ENCODE measurements around the gene SPDYA.

DNA sequence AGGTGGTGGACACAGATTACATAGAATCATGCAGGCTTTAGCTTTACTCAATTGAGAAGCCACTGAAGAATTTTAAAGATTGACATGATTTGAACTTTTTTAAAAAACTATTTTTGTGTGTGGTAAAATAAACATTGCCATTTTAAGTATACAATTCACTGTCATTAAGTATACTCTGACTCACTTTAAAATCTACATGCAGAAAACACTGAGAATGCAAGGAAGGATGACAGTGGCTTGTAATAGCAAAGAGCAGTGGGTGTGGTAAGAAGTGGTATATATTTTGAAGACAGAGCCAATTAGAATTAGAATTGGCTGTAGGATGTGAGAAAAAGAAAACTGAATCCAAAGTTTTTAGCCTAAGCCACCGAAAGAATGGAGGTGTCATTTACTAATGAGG, 44.6 kb downstream of the SPDYA start:
- TF ChIP-seq, protein P1, sequence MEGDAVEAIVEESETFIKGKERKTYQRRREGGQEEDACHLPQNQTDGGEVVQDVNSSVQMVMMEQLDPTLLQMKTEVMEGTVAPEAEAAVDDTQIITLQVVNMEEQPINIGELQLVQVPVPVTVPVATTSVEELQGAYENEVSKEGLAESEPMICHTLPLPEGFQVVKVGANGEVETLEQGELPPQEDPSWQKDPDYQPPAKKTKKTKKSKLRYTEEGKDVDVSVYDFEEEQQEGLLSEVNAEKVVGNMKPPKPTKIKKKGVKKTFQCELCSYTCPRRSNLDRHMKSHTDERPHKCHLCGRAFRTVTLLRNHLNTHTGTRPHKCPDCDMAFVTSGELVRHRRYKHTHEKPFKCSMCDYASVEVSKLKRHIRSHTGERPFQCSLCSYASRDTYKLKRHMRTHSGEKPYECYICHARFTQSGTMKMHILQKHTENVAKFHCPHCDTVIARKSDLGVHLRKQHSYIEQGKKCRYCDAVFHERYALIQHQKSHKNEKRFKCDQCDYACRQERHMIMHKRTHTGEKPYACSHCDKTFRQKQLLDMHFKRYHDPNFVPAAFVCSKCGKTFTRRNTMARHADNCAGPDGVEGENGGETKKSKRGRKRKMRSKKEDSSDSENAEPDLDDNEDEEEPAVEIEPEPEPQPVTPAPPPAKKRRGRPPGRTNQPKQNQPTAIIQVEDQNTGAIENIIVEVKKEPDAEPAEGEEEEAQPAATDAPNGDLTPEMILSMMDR (IDR thresholded peaks at IDR 0.05): no peak
- TF ChIP-seq POLR2A (IDR thresholded peaks at IDR 0.05): no peak
